GM21360 (cell line): Measurements from ENCODE around the gene BUB1.
"Not testable (repeated sequence)": the region's sequence is repeated elsewhere in the genome, so short reads cannot be mapped to it uniquely, and the experiment has no call there.

Source experiments
- ATAC-seq: cut with Tn5 transposase; IDR thresholded peaks from one replicate; pipeline ENCODE4 v1.9.1; 2021; ENCODE audit warnings: mild to moderate bottlenecking, moderate library complexity; ENCODE audit not compliant: unreplicated experiment

The BUB1 gene

DNA sequence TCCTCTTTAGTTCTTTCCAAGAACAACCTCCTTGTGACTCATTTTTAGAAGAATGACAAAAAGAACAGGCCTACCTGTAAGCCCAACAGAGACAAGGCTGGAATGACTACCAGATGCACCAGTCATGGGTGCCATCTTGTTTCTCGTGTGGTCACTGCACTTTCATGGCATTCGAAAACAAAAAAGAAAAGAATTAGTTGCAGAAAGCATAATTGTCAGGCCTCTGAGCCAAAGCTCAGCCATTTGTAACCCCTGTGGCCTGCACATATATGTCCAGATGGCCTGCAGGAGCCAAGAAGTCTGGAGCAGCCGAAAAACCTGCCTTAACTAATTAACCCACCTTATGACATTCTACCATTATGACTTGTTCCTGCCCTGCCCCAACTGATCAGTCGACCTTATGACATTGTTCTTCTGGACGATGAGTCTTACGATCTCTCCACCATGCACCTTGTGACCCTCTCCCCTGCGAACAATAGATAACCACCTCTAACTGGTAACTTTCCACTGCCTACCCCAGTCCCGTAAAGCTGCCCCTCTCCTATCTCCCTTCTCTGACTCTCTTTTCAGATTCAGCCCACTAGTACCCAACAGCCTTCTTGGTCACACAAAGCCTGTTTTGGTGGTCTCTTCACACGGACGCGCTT is 13.9 kb upstream of the BUB1 start:
- ATAC-seq = no peak

DNA sequence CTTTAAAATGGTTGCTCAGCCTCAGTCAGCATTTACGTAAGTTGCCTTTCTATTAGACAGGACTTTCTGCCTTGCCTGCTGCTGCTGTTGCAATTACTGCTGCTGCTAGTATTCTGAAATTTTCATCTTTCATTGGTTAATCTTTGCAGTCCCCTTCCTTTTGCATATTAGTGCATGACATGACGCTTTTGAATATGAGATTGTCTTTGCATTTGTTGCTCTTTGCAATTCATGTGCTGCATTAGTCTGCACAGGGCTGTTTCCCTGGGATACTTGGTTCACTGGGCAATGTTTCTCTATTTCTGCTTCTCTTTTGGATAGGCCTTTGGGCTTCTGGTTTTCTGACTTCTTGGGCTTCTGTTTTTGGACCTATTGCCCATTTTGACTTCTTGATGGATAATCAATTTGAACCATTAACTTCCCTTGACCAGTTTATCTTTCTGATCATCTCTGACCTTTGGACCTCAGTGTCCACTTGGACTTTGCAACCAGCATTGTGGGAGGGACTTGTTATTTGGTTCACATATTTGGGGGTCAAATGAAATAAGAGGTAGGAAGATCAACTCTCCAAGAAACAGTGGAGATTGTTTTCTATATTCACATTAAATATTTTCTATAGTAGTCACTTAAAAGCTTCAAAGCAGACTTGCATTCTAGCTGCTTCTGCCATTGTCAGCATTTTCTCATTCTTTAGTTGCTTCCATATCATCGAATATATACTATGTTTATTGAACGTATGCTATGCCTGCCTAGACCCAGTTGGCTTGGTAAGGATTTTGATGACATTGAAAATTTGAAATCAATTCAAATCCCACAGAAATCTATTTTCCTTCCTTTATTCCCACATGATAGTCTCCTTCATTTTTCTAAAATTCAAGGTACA is 12.5 kb upstream of the BUB1 start:
- ATAC-seq = no peak

GRCh38 chr2:110688594-110689091 is 10.8 kb upstream of the BUB1 start:
- ATAC-seq = no peak

GRCh38 chr2:110687775-110688484 is 10.1 kb upstream of the BUB1 start:
- not testable (repeated sequence) for ATAC-seq

- ATAC-seq = no peak
These were observed 5.0 kb upstream of the BUB1 start for GRCh38 chr2:110682872-110683271.

- no peak for ATAC-seq
These were observed 4.4 kb upstream of the BUB1 start for GRCh38 chr2:110682267-110682666.

DNA sequence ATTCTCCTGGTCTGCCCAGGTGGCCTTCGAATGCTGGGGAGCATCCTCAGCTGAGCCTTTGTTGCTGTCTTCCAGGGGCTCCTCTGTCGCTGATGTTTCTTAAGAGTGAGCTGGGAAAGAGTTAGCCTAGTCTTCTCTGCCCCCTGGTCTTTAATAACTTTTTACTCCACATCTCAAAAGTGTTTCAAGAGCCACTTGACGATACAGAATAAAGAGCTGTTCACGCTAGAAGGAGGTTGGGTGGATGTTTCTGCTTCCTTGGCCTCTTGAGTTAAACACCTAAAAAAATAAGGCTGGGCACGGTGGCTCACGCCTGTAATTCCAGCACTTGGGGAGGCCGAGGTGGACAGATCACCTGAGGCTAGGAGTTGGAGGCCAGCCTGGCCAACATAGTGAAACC is 2.8 kb upstream of the BUB1 start:
- ATAC-seq = no peak

- no peak for ATAC-seq
These were observed 2.0 kb upstream of the BUB1 start for GRCh38 chr2:110679865-110680264.

DNA sequence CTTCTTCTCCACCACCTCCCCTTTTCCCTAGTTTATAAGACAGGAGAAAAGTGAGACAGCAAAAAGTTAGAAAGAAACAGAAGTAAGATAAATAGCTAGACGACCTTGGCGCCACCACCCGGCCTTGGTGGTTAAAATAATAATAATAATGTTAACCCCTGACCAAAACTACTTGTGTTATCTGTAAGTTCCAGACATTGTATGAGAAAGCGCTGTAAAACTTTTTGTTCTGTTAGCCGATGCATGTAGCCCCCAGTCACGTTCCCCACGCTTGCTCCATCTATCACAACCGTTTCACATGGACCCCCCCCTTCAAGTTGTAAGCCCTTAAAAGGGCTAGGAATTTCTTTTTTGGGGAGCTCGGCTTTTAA is 1.5 kb upstream of the BUB1 start:
- ATAC-seq = no peak

- peak; percentile 1 for ATAC-seq
These were observed 834 bp upstream of the BUB1 start for GRCh38 chr2:110678457-110679336.

DNA sequence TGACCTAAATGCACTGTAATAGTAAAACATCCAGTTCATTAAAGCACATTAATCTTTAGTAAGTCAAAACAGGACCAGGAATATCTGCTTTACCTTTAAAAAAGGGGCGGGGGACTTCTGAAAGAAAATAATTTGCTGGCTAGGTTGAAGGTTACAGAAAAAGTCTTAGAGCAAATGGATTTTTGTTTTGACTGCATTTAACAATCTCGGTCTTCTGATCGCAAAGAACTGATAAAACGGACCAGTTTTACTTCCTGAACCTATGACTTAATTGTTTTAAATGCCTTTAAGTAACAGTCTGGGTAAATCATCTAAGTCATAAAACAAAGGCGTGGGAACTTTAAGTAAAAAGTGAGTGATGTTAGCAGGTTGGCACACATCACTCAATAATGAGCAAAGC is 783 bp downstream of the BUB1 start:
- ATAC-seq = no peak

- ATAC-seq = no peak
These were observed 2.2 kb downstream of the BUB1 start for GRCh38 chr2:110675679-110676078.

DNA sequence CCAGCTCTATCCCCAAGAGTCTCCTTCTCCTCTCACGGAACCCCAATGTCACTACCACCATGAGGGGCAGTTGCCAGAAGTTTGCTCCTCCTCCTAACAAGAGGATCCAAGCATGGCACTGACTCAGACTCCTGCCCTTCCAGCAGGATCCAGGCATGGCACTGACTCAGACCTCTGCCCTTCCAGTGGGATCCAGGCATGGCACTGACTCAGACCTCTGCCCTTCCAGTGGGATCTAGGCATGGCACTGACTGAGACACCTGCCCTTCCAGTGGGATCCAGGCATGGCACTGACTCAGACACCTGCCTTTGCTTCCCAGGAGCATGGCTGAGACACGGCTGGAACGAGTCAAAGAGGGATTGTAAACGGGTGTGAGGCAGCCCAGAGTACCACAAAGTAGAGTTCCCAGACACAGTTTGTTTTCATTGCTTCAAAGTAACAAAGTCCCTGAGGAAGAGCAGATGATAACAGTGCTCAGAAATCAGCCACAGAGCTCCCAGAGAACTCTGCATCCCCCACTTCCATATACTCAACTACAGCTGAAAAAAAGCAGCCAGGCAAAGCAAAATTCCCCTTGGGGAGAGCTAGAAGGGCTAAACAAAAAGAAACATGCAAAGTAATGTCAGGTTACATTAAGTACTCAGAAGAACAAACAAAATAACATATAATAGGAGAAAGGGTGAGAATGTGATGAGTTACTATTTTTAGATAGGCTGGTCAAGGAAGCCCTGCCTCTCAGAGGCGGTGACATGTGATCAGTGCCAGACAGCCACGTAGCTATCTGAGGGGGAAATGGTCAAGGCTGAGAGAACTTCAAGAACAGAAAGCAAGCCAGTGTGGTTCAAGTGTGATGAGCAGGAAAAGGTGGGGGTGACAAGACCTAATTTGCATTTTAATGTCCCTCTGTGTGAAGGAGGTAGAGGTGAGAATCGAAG is 3.0 kb downstream of the BUB1 start:
- ATAC-seq = peak; percentile 87

DNA sequence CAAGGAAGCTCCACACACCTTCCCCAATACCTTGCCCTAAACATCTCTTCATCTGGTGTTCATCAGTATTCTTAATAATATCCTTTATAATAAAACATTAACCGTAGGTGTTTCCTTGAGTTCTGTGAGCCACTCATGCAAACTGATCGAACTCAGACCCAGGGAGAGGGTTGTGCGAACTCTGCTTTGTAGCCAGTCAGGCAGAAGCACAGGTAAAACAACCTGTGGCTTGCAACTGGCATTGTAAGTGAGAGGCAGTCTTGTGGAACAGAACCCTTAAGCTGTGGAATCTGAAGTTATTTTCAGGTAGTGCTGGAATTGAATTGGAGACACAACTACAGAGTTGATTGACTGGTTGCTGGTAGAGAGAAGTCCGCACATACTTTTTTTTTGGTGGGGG is 4.7 kb downstream of the BUB1 start:
- ATAC-seq = no peak

DNA sequence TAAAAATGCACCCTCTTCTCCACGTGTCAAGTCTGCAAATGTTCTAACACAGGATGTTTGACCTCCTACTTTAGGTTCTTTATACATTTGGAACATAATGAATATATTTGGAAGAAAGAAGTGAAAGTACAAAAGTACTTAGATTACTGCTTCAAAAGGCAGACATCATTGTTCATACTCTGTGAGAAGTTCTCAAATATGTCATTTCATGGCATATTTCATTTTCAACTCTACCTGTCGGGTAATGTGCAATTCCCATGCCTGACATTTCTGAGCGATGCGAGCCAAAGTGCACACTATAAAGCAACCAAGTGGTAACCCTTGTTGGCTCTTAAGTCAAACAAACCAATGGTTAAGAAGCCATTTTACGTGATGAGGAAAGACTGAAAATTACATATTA is 7.0 kb downstream of the BUB1 start:
- no peak for ATAC-seq

GRCh38 chr2:110669079-110669478 is 8.8 kb downstream of the BUB1 start:
- ATAC-seq = no peak

GRCh38 chr2:110667071-110667470 is 10.8 kb downstream of the BUB1 start:
- no peak for ATAC-seq

GRCh38 chr2:110664135-110664534 is 13.7 kb downstream of the BUB1 start:
- ATAC-seq = no peak

- no peak for ATAC-seq
These were observed 15.3 kb downstream of the BUB1 start for GRCh38 chr2:110662560-110662959.

GRCh38 chr2:110660558-110660957 is 17.3 kb downstream of the BUB1 start:
- no peak for ATAC-seq
